IgD-negative memory B cell (primary cell): ENCODE data around the gene UTF1. TPM values are rescaled to one million over a fixed set of nuclear protein-coding genes. Genes with fewer than 3 reads are reported as not detected.
A peak's percentile ranks its signal among the peaks of the same experiment; 100 is the strongest.

Experiments used
- H3K27ac Mint-ChIP-seq, 3 donors: one replicate each; pipeline ENCODE4 v1.8.0; 2020 to 2022; ENCODE audit warnings: mild to moderate bottlenecking in 3 of 3, mixed read lengths in 3 of 3, moderate library complexity in 1 of 3
- H3K27me3 Mint-ChIP-seq: one replicate; pipeline ENCODE4 v1.8.0; 2021; ENCODE audit warnings: mixed read lengths
- H3K36me3 Mint-ChIP-seq: one replicate; pipeline ENCODE4 v1.8.0; 2020; ENCODE audit warnings: mild to moderate bottlenecking, mixed read lengths
- H3K4me1 Mint-ChIP-seq, 3 donors: one replicate each; pipeline ENCODE4 v1.8.0; 2020 to 2022; ENCODE audit warnings: mixed read lengths in 3 of 3, mild to moderate bottlenecking in 1 of 3
- H3K4me3 Mint-ChIP-seq, 4 donors: one replicate each; pipeline ENCODE4 v1.8.0; 2020 to 2022; ENCODE audit warnings: mild to moderate bottlenecking in 4 of 4, mixed read lengths in 4 of 4, moderate library complexity in 3 of 4
- H3K9me3 Mint-ChIP-seq, 3 donors: one replicate each; pipeline ENCODE4 v1.8.0; 2020 to 2021; ENCODE audit warnings: mixed read lengths in 3 of 3, mild to moderate bottlenecking in 1 of 3
- polyA plus RNA-seq: library from polyadenylated mRNA; unstranded; fragments of 300-500 nt; fragmentation: Illumina TruSeq; gene quantifications from one replicate; pipeline ENCODE4 v1.2.3, GENCODE V29; 2021

The UTF1 gene
- not detected for polyA plus RNA-seq

- Mint-ChIP-seq H3K9me3 (peaks cover 0 to 4% (median 0%) of the 10 kb centered on the region in 3 donors), H3K27ac (peak within 1 kb of the TSS in 1 of 3 donors; percentile 33), H3K4me1 (peaks cover 0 to 15% (median 12%) of the 10 kb centered on the region in 3 donors), H3K4me3 (peak within 1 kb of the TSS; percentile 25 to 84 (median 66)), H3K36me3 (no peaks in the 10 kb centered on the region), H3K27me3 (peaks cover 35% of the 10 kb centered on the region)
Measured at GRCh38 chr10:133230044-133230361, at the start of gene UTF1. Gene UTF1 (plus strand): TSS chr10:133230217. CDS start chr10:133230289, 72 bp downstream.

GRCh38 chr10:133180965-133181639, 48.9 kb upstream of the UTF1 start:
- Mint-ChIP-seq H3K4me3 (no peak overlapping the region), H3K27me3 (peaks cover 4% of the 10 kb centered on the region), H3K9me3 (peaks cover 0 to 13% (median 0%) of the 10 kb centered on the region in 3 donors), H3K27ac (no peak overlapping the region), H3K36me3 (peaks cover 2% of the 10 kb centered on the region), H3K4me1 (no peaks in the 10 kb centered on the region)

GRCh38 chr10:133182190-133182589, 47.8 kb upstream of the UTF1 start:
- no peaks in the 10 kb centered on the region for H3K36me3 Mint-ChIP-seq
- peaks cover 4% of the 10 kb centered on the region for H3K27me3 Mint-ChIP-seq
- no peaks in the 10 kb centered on the region for H3K4me1 Mint-ChIP-seq
- peaks cover 0 to 10% (median 0%) of the 10 kb centered on the region in 3 donors for H3K9me3 Mint-ChIP-seq
- no peak overlapping the region for H3K27ac Mint-ChIP-seq
- H3K4me3 Mint-ChIP-seq: no peak overlapping the region

GRCh38 chr10:133182791-133183645, 47.0 kb upstream of the UTF1 start:
- H3K4me1 Mint-ChIP-seq: no peaks in the 10 kb centered on the region
- H3K36me3 Mint-ChIP-seq: no peaks in the 10 kb centered on the region
- peaks cover 4% of the 10 kb centered on the region for H3K27me3 Mint-ChIP-seq
- no peak overlapping the region for H3K4me3 Mint-ChIP-seq
- no peak overlapping the region for H3K27ac Mint-ChIP-seq
- H3K9me3 Mint-ChIP-seq: peaks cover 0 to 3% (median 0%) of the 10 kb centered on the region in 3 donors

GRCh38 chr10:133183646-133184378, 46.2 kb upstream of the UTF1 start:
- Mint-ChIP-seq H3K27me3 (peaks cover 4% of the 10 kb centered on the region), H3K4me1 (no peaks in the 10 kb centered on the region), H3K9me3 (peaks cover 0 to 3% (median 0%) of the 10 kb centered on the region in 3 donors), H3K27ac (no peak overlapping the region), H3K36me3 (no peaks in the 10 kb centered on the region), H3K4me3 (no peak overlapping the region)

- no peak overlapping the region for H3K4me3 Mint-ChIP-seq
Measured at GRCh38 chr10:133184591-133185244, 45.3 kb upstream of the UTF1 start.

GRCh38 chr10:133185421-133185820, 44.6 kb upstream of the UTF1 start:
- Mint-ChIP-seq H3K9me3 (peaks cover 0 to 3% (median 0%) of the 10 kb centered on the region in 3 donors), H3K4me1 (no peaks in the 10 kb centered on the region), H3K27ac (no peak overlapping the region), H3K4me3 (no peak overlapping the region), H3K36me3 (no peaks in the 10 kb centered on the region), H3K27me3 (peaks cover 4% of the 10 kb centered on the region)

More at GRCh38 chr10:133184591-133185244, 45.3 kb upstream of the UTF1 start:
- no peaks in the 10 kb centered on the region for H3K36me3 Mint-ChIP-seq
- peaks cover 0 to 3% (median 0%) of the 10 kb centered on the region in 3 donors for H3K9me3 Mint-ChIP-seq
- no peaks in the 10 kb centered on the region for H3K4me1 Mint-ChIP-seq
- H3K27ac Mint-ChIP-seq: no peak overlapping the region
- peaks cover 4% of the 10 kb centered on the region for H3K27me3 Mint-ChIP-seq

- Mint-ChIP-seq H3K9me3 (peaks cover 0 to 3% (median 0%) of the 10 kb centered on the region in 3 donors), H3K27ac (no peak overlapping the region), H3K4me3 (no peak overlapping the region), H3K36me3 (no peaks in the 10 kb centered on the region), H3K27me3 (peaks cover 2% of the 10 kb centered on the region), H3K4me1 (no peaks in the 10 kb centered on the region)
Measured at GRCh38 chr10:133185916-133186315, 44.1 kb upstream of the UTF1 start.

GRCh38 chr10:133186416-133187090, 43.5 kb upstream of the UTF1 start:
- Mint-ChIP-seq H3K4me3 (no peak overlapping the region), H3K27ac (no peak overlapping the region), H3K36me3 (no peaks in the 10 kb centered on the region), H3K27me3 (peaks cover 2% of the 10 kb centered on the region), H3K9me3 (peaks cover 0 to 3% (median 0%) of the 10 kb centered on the region in 3 donors), H3K4me1 (no peaks in the 10 kb centered on the region)

- Mint-ChIP-seq H3K4me1 (no peaks in the 10 kb centered on the region), H3K27ac (no peak overlapping the region), H3K9me3 (peaks cover 1 to 5% (median 3%) of the 10 kb centered on the region in 3 donors), H3K27me3 (no peaks in the 10 kb centered on the region), H3K36me3 (no peaks in the 10 kb centered on the region), H3K4me3 (no peak overlapping the region)
Measured at GRCh38 chr10:133187091-133187905, 42.7 kb upstream of the UTF1 start.

- Mint-ChIP-seq H3K27ac (no peak overlapping the region), H3K9me3 (peaks cover 1 to 6% (median 3%) of the 10 kb centered on the region in 3 donors), H3K4me1 (no peaks in the 10 kb centered on the region), H3K36me3 (no peaks in the 10 kb centered on the region), H3K27me3 (no peaks in the 10 kb centered on the region), H3K4me3 (no peak overlapping the region)
Measured at GRCh38 chr10:133187906-133188681, 41.9 kb upstream of the UTF1 start.

GRCh38 chr10:133189256-133189655, 40.8 kb upstream of the UTF1 start:
- H3K9me3 Mint-ChIP-seq: peaks cover 1 to 12% (median 2%) of the 10 kb centered on the region in 3 donors
- no peaks in the 10 kb centered on the region for H3K27me3 Mint-ChIP-seq
- no peak overlapping the region for H3K27ac Mint-ChIP-seq
- no peaks in the 10 kb centered on the region for H3K36me3 Mint-ChIP-seq
- no peak overlapping the region for H3K4me3 Mint-ChIP-seq
- H3K4me1 Mint-ChIP-seq: no peaks in the 10 kb centered on the region

GRCh38 chr10:133189726-133190125, 40.3 kb upstream of the UTF1 start:
- no peak overlapping the region for H3K27ac Mint-ChIP-seq
- no peak overlapping the region for H3K4me3 Mint-ChIP-seq
- H3K4me1 Mint-ChIP-seq: no peaks in the 10 kb centered on the region
- H3K27me3 Mint-ChIP-seq: no peaks in the 10 kb centered on the region
- H3K9me3 Mint-ChIP-seq: peaks cover 0 to 16% (median 1%) of the 10 kb centered on the region in 3 donors
- H3K36me3 Mint-ChIP-seq: no peaks in the 10 kb centered on the region
